GM23248 (cell line): Measurements from ENCODE around the gene PRCC. TPM values are rescaled to one million over a fixed set of nuclear protein-coding genes. Genes with fewer than 3 reads are reported as not detected.
A peak's percentile ranks its signal among the peaks of the same experiment; 100 is the strongest.

Experiments
- DNase-seq: peaks from one replicate; pipeline ENCODE4 v3.0.0-alpha.2; 2015
- H2AFZ ChIP-seq: fragments of 200-600 bp; sonication (generic); 2 replicates; pipeline ENCODE4 v1.6.1; 2016; ENCODE audit warnings: antibody characterized with exemption
- H3F3A ChIP-seq: fragments of 200-600 bp; sonication (generic); 2 replicates; pipeline ENCODE4 v1.6.1; 2016; ENCODE audit warnings: mild to moderate bottlenecking, antibody characterized with exemption, mixed run types; ENCODE audit not compliant: insufficient read depth
- H3K27ac ChIP-seq: fragments of 200-600 bp; sonication (generic); 2 replicates; pipeline ENCODE4 v1.5.1; 2016; ENCODE audit warnings: mild to moderate bottlenecking
- H3K27me3 ChIP-seq: fragments of 200-600 bp; sonication (generic); replicated peaks from 2 replicates; pipeline ENCODE4 v1.6.1; 2016; ENCODE audit warnings: mild to moderate bottlenecking; ENCODE audit not compliant: insufficient read depth
- H3K36me3 ChIP-seq: fragments of 200-600 bp; sonication (generic); 2 replicates; pipeline ENCODE4 v1.6.1; 2016; ENCODE audit warnings: low read depth, mild to moderate bottlenecking
- H3K4me1 ChIP-seq: fragments of 200-600 bp; sonication (generic); 2 replicates; pipeline ENCODE4 v1.6.1; 2016; ENCODE audit warnings: mild to moderate bottlenecking; ENCODE audit not compliant: insufficient read depth
- H3K4me2 ChIP-seq: fragments of 200-600 bp; sonication (generic); one replicate; pipeline ENCODE4 v1.6.1; 2016; ENCODE audit warnings: mild to moderate bottlenecking; ENCODE audit not compliant: unreplicated experiment
- H3K4me3 ChIP-seq: fragments of 200-600 bp; sonication (generic); 2 replicates; pipeline ENCODE4 v1.5.1; 2016; ENCODE audit warnings: mild to moderate bottlenecking
- H3K79me2 ChIP-seq: fragments of 200-600 bp; sonication (generic); 2 replicates; pipeline ENCODE4 v1.6.1; 2016; ENCODE audit warnings: mild to moderate bottlenecking; ENCODE audit not compliant: insufficient read depth
- H3K9ac ChIP-seq: fragments of 200-600 bp; sonication (generic); 2 replicates; pipeline ENCODE4 v1.6.1; 2016; ENCODE audit warnings: mild to moderate bottlenecking
- H3K9me2 ChIP-seq: fragments of 200-600 bp; sonication (generic); 2 replicates; pipeline ENCODE4 v1.6.1; 2016; ENCODE audit warnings: mixed run types, mild to moderate bottlenecking, moderate library complexity; ENCODE audit not compliant: insufficient read depth
- H3K9me3 ChIP-seq: fragments of 200-600 bp; sonication (generic); one replicate; pipeline ENCODE4 v1.6.1; 2017; ENCODE audit warnings: low read depth
- H4K20me1 ChIP-seq: fragments of 200-600 bp; sonication (generic); 2 replicates; pipeline ENCODE4 v1.6.0; 2016; ENCODE audit not compliant: insufficient read depth
- EZH2 ChIP-seq: fragments of 200-600 bp; sonication (generic); IDR thresholded peaks from 2 replicates; pipeline ENCODE4 v1.6.1; 2018; ENCODE audit warnings: antibody characterized with exemption, mild to moderate bottlenecking; ENCODE audit not compliant: insufficient read depth, poor library complexity, severe bottlenecking
- EZH2phosphoT487 ChIP-seq: fragments of 200-600 bp; sonication (generic); IDR thresholded peaks from 2 replicates; pipeline ENCODE4 v1.6.1; 2018; ENCODE audit warnings: antibody characterized with exemption, moderate library complexity, mild to moderate bottlenecking, low read depth; ENCODE audit not compliant: insufficient read depth
- WGBS, 2 experiments: methylation state at CpG; one replicate each; pipeline ENCODE4 v1.1.6; 2015 to 2017; ENCODE audit warnings: low lambda C conversion rate in 2 of 2, low coverage in 1 of 2; ENCODE audit errors: missing lambda C conversion rate in 2 of 2; 5-methylcytosine and 5-hydroxymethylcytosine counted together
- in situ Hi-C: fragments of 300-500 bp; cut with MboI; formaldehyde crosslinking; loops from 2 replicates; pipeline ENCODE4 v1.15.0; 2020
- polyA plus RNA-seq: library from polyadenylated mRNA; unstranded; fragments of >200 nt; fragmentation: Nextera tagmentation; extraction: Ambion mirVana; gene quantifications from 2 replicates; pipeline ENCODE4 v1.2.1, GENCODE V29; 2016
- total RNA-seq: library from RNA; depleted of rRNA; stranded (reverse); fragments of >200 nt; shearing (Covaris generic); gene quantifications from 2 replicates; pipeline ENCODE4 v1.2.3, GENCODE V29; 2014

PRCC gene
- total and polyA plus RNA-seq, 2 experiments from 2014 or later, result 32.4 to 57.0 TPM

- Histone ChIP-seq H3K27me3 (no peaks in the 10 kb centered on the region), H3K36me3 (no peaks in the 10 kb centered on the region), H3K4me3 (peak overlapping the region; percentile 55), H3F3A (no peaks in the 10 kb centered on the region; the same call in 1 of the 2 replicates), H3K9ac (peak overlapping the region; percentile 57), H3K79me2 (no peaks in the 10 kb centered on the region), H2AFZ (peak overlapping the region; percentile 80), H3K9me2 (no peaks in the 10 kb centered on the region), H3K27ac (no peak overlapping the region), H3K9me3 (no peaks in the 10 kb centered on the region), H3K4me2 (peak overlapping the region; percentile 72), H3K4me1 (peaks cover 33% of the 10 kb centered on the region), H4K20me1 (no peaks in the 10 kb centered on the region)
- WGBS, 2 experiments, result 67 to 69% methylated on average over 10 of the region's 10 CpGs
- in situ Hi-C loops, result no loop called here
- DNase-seq, result no peak
- TF ChIP-seq EZH2 (no peak), EZH2phosphoT487 (no peak)
Observed at GRCh38 chr1:156813298-156813697, 46.0 kb downstream of the PRCC start.

DNA sequence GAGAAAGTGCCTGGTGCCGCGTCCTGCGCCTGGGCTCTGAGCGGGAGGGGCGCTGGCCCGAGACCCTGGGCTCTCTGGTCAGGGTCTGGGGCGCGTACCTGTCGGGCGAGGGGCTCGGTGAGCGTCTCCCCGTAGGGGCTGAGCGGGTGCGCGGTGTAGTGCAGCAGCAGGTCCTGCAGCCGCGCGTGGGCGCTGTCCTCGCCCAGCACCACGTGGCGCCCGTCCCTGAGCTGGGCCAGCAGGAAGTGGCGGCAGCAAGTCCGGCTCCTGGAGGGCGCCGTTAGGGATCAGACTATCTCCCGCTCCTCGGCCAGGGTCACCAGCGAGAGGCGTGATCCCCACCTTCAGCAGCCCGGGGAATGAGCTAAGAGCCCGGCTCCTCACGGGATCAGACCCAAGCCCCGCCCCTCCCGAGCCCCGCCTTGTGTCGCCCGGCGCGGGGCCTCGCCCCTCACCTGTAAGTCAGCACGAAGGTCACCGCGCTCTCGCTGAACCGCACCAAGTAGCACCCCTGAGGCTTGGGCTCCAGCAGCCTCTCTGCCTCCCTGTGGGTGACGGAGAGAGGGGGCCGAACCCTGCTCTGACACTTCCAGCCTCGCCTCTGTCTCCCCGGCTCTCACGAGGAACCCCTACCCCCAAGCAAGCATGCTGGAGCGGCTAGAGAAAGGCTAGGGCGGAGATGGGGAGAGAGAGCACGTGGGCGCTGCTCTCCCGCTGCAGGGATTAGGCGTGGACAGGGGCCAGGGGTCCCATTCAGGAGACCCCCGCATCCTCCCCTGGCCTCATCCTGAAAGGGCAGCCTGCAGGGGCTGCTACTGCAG, 46.6 kb downstream of the PRCC start:
- H3K4me1 ChIP-seq, result peaks cover 33% of the 10 kb centered on the region
- H3K27ac ChIP-seq, result no peak overlapping the region
- H3K79me2 ChIP-seq, result no peaks in the 10 kb centered on the region
- no peaks in the 10 kb centered on the region for H3K9me2 ChIP-seq
- no peaks in the 10 kb centered on the region for H3K9me3 ChIP-seq
- no peak for TF ChIP-seq EZH2
- no peak for TF ChIP-seq EZH2phosphoT487
- in situ Hi-C loops, result no loop called here
- 14% methylated on average over 57 to 59 of the region's 60 CpGs for WGBS, 2 experiments
- no peaks in the 10 kb centered on the region for H4K20me1 ChIP-seq
- H3K36me3 ChIP-seq, result no peaks in the 10 kb centered on the region
- DNase-seq, result peak; percentile 82
- H2AFZ ChIP-seq, result peak overlapping the region; percentile 80
- H3K27me3 ChIP-seq, result no peaks in the 10 kb centered on the region
- H3K9ac ChIP-seq, result peak overlapping the region; percentile 57
- H3F3A ChIP-seq, result no peaks in the 10 kb centered on the region; the same call in 1 of the 2 replicates
- H3K4me2 ChIP-seq, result peak overlapping the region; percentile 72
- peak overlapping the region; percentile 55 for H3K4me3 ChIP-seq

- no peak overlapping the region for H3K4me3 ChIP-seq
- no peaks in the 10 kb centered on the region for H4K20me1 ChIP-seq
- H2AFZ ChIP-seq, result peak overlapping the region; percentile 80; the same call in 1 of the 2 replicates
- H3K27me3 ChIP-seq, result no peaks in the 10 kb centered on the region
- TF ChIP-seq EZH2phosphoT487 (no peak), EZH2 (no peak)
- peak overlapping the region; percentile 23 for H3K4me2 ChIP-seq
- DNase-seq, result peak; percentile 36
- H3K9ac ChIP-seq, result 0 out of 2 replicates have a peak overlapping the region, but pooled peaks have one; percentile 33
- in situ Hi-C loops, result no loop called here
- WGBS, 2 experiments, result 55 to 71% methylated on average over 7 of the region's 7 CpGs
- peaks cover 33% of the 10 kb centered on the region for H3K4me1 ChIP-seq
- H3F3A ChIP-seq, result no peaks in the 10 kb centered on the region; the same call in 1 of the 2 replicates
- peak overlapping the region; percentile 44 for H3K27ac ChIP-seq
- no peaks in the 10 kb centered on the region for H3K79me2 ChIP-seq
- no peaks in the 10 kb centered on the region for H3K9me2 ChIP-seq
- no peaks in the 10 kb centered on the region for H3K36me3 ChIP-seq
- H3K9me3 ChIP-seq, result no peaks in the 10 kb centered on the region
Observed at GRCh38 chr1:156814571-156815260, 47.4 kb downstream of the PRCC start.

- H3K27me3 ChIP-seq, result no peaks in the 10 kb centered on the region
- H4K20me1 ChIP-seq, result no peaks in the 10 kb centered on the region
- H3K79me2 ChIP-seq, result no peaks in the 10 kb centered on the region
- peak overlapping the region; percentile 23 for H3K4me2 ChIP-seq
- no peaks in the 10 kb centered on the region for H3K9me3 ChIP-seq
- WGBS, 2 experiments, result 62 to 71% methylated on average over 5 of the region's 5 CpGs
- H3K4me1 ChIP-seq, result peaks cover 33% of the 10 kb centered on the region
- peak; percentile 94 for DNase-seq
- H3K9me2 ChIP-seq, result no peaks in the 10 kb centered on the region
- no peak for TF ChIP-seq EZH2
- TF ChIP-seq EZH2phosphoT487, result no peak
- H3K9ac ChIP-seq, result 0 out of 2 replicates have a peak overlapping the region, but pooled peaks have one; percentile 33
- peak overlapping the region; percentile 44 for H3K27ac ChIP-seq
- no peaks in the 10 kb centered on the region; the same call in 1 of the 2 replicates for H3F3A ChIP-seq
- no peaks in the 10 kb centered on the region for H3K36me3 ChIP-seq
- H2AFZ ChIP-seq, result no peak overlapping the region
- in situ Hi-C loops, result no loop called here
- H3K4me3 ChIP-seq, result no peak overlapping the region
Observed at GRCh38 chr1:156815307-156815826, 48.0 kb downstream of the PRCC start.
